ENCODE data around the gene ZBTB11. TPM values are rescaled to one million over a fixed set of nuclear protein-coding genes. Genes with fewer than 3 reads are reported as not detected.

ZBTB11 gene
- total RNA-seq, 1 experiment from 2014 or later, result 20.4 TPM

- CTCF ChIA-PET, result no interaction called here
- H3K9me2 ChIP-seq (ENCODE audit: insufficient read depth), result no peaks in the 10 kb centered on the region
- no peaks in the 10 kb centered on the region for H3K9me3 ChIP-seq (ENCODE audit: control insufficient read depth in 1 of 2, insufficient read depth in 1 of 2, low read depth in 1 of 2, low read length in 2 of 2)
- H3K36me3 ChIP-seq (ENCODE audit: control insufficient read depth in 1 of 2, insufficient read depth in 2 of 2, low read length in 2 of 2), result no peaks in the 10 kb centered on the region
- RAD21 ChIA-PET (ENCODE audit: low non-redundant PET in 1 of 2, low total read pairs in 2 of 2, uncharacterized antibody in 2 of 2, unreplicated experiment in 2 of 2), result interaction anchor here in 1 of 2 experiments (0.6 kb wide), 1 partner anchor 409 kb away, joined by 3 read pairs; no protein-coding TSS in a partner anchor
- ATAC-seq (0 out of 2 replicates have a peak, but pooled peaks have one; percentile 23), DNase-seq (ENCODE audit: low read depth, low spot score) (no peak)
- POLR2A ChIA-PET, result no interaction called here
- no peak overlapping the region for H3K4me2 ChIP-seq (ENCODE audit: low read length)
- no TSS peak for BruUV-seq (replicated peaks)
- intact Hi-C loops (cut with micrococcal nuclease), result loop anchor here (10.0 kb wide), 1 partner anchor 434 kb away; no protein-coding TSS in a partner anchor
- no peak overlapping the region for H2AFZ ChIP-seq (ENCODE audit: low read depth, low read length, poor library complexity, severe bottlenecking)
- H3K27ac ChIP-seq (ENCODE audit: low read depth, low read length), result no peak overlapping the region
- H3K27me3 ChIP-seq (ENCODE audit: insufficient read depth, low read length), result no peaks in the 10 kb centered on the region
- peak; percentile 31; the same call in 1 of the 2 replicates for TF ChIP-seq RAD21 (IDR thresholded peaks at IDR 0.05; ENCODE audit: low read depth)
- no peak for TF ChIP-seq SP1 (IDR thresholded peaks at IDR 0.05; ENCODE audit: low read depth)
- H3K79me2 ChIP-seq (ENCODE audit: insufficient read depth, low read length), result no peaks in the 10 kb centered on the region
- H4K20me1 ChIP-seq (ENCODE audit: insufficient read depth), result no peaks in the 10 kb centered on the region
- H3K4me3 ChIP-seq (replicated peaks in 1 of 2; ENCODE audit: low read depth in 1 of 2, low read length in 2 of 2), result no peak overlapping the region
- no peak overlapping the region for H3K9ac ChIP-seq (ENCODE audit: low read length)
- H3K4me1 ChIP-seq (ENCODE audit: control insufficient read depth in 1 of 2, insufficient read depth in 2 of 2, low read length in 2 of 2), result 0 out of 4 replicates have a peak, but pooled peaks cover 0 to 3% of the 10 kb centered on the region in 2 experiments
These were observed 38.6 kb downstream of the ZBTB11 start for GRCh38 chr3:101638261-101638745.

- ATAC-seq (no peak), DNase-seq (ENCODE audit: low read depth, low spot score) (no peak)
- Histone ChIP-seq H3K4me2 (ENCODE audit: low read length) (no peak overlapping the region), H3K4me1 (ENCODE audit: control insufficient read depth in 1 of 2, insufficient read depth in 2 of 2, low read length in 2 of 2) (0 out of 4 replicates have a peak, but pooled peaks cover 0 to 3% of the 10 kb centered on the region in 2 experiments), H3K79me2 (ENCODE audit: insufficient read depth, low read length) (no peaks in the 10 kb centered on the region), H3K36me3 (ENCODE audit: control insufficient read depth in 1 of 2, insufficient read depth in 2 of 2, low read length in 2 of 2) (no peaks in the 10 kb centered on the region), H3K27me3 (ENCODE audit: insufficient read depth, low read length) (no peaks in the 10 kb centered on the region), H3K9me3 (ENCODE audit: control insufficient read depth in 1 of 2, insufficient read depth in 1 of 2, low read depth in 1 of 2, low read length in 2 of 2) (no peaks in the 10 kb centered on the region), H4K20me1 (ENCODE audit: insufficient read depth) (no peaks in the 10 kb centered on the region), H2AFZ (ENCODE audit: low read depth, low read length, poor library complexity, severe bottlenecking) (no peak overlapping the region), H3K4me3 (replicated peaks in 1 of 2; ENCODE audit: low read depth in 1 of 2, low read length in 2 of 2) (no peak overlapping the region), H3K9ac (ENCODE audit: low read length) (no peak overlapping the region), H3K27ac (ENCODE audit: low read depth, low read length) (no peak overlapping the region), H3K9me2 (ENCODE audit: insufficient read depth) (no peaks in the 10 kb centered on the region)
- intact Hi-C loops (cut with micrococcal nuclease), result loop anchor here (10.0 kb wide), 1 partner anchor 433 kb away; no protein-coding TSS in a partner anchor
- POLR2A ChIA-PET, result no interaction called here
- TF ChIP-seq RAD21 (IDR thresholded peaks at IDR 0.05; ENCODE audit: low read depth) (no peak), FOSL1 (IDR thresholded peaks at IDR 0.05; ENCODE audit: low read depth) (no peak), ELF1 (IDR thresholded peaks at IDR 0.05; ENCODE audit: borderline replicate concordance, low read depth) (no peak), EZH2 (IDR thresholded peaks at IDR 0.05) (no peak), EGR1 (IDR thresholded peaks at IDR 0.05; ENCODE audit: low read depth) (no peak), CTCF (IDR thresholded peaks at IDR 0.05 in 2 of 3, conservative IDR thresholded peaks at IDR 0.05 in 1 of 3; ENCODE audit: borderline replicate concordance in 1 of 3, insufficient read depth in 1 of 3, low read depth in 2 of 3, low read length in 2 of 3) (no peak), YY1 (IDR thresholded peaks at IDR 0.05; ENCODE audit: extremely low read depth, insufficient replicate concordance, low read depth, low read length) (no peak), JUND (IDR thresholded peaks at IDR 0.05) (no peak), TCF7L2 (IDR thresholded peaks at IDR 0.05; ENCODE audit: borderline replicate concordance, extremely low read depth, insufficient read depth, insufficient read length) (no peak), ZFX (IDR thresholded peaks at IDR 0.05) (no peak), EZH2phosphoT487 (IDR thresholded peaks at IDR 0.05; ENCODE audit: borderline replicate concordance) (no peak), ATF3 (IDR thresholded peaks at IDR 0.05) (no peak), MAX (IDR thresholded peaks at IDR 0.05) (no peak)
- RAD21 ChIA-PET (ENCODE audit: low non-redundant PET in 1 of 2, low total read pairs in 2 of 2, uncharacterized antibody in 2 of 2, unreplicated experiment in 2 of 2), result no interaction called here
- CTCF ChIA-PET, result no interaction called here
- no TSS peak for BruUV-seq (replicated peaks)
These were observed 39.5 kb downstream of the ZBTB11 start for GRCh38 chr3:101637451-101637850.
